Ascending aorta (tissue), 2 donors: ENCODE data around the gene BTC. TPM values are rescaled to one million over a fixed set of nuclear protein-coding genes. Genes with fewer than 3 reads are reported as not detected.
A peak's percentile ranks its signal among the peaks of the same experiment; 100 is the strongest.

ENCODE experiments used
- DNase-seq, 2 donors: peaks; one replicate each; pipeline ENCODE4 v3.0.0-alpha.2; 2019; ENCODE audit warnings: low spot score in 2 of 2
- H3K27ac ChIP-seq, 2 donors: fragments of 200-600 bp; sonication (generic); one replicate each; pipeline ENCODE4 v1.5.1; 2016 to 2017; ENCODE audit warnings: mild to moderate bottlenecking in 1 of 2
- H3K27me3 ChIP-seq: fragments of 200-600 bp; sonication (generic); one replicate; pipeline ENCODE4 v1.5.1; 2017
- H3K36me3 ChIP-seq, 2 donors: fragments of 200-600 bp; sonication (generic); one replicate each; pipeline ENCODE4 v1.5.1; 2016
- H3K4me1 ChIP-seq, 2 donors: fragments of 200-600 bp; sonication (generic); one replicate each; pipeline ENCODE4 v1.5.1; 2016 to 2017; ENCODE audit warnings: mild to moderate bottlenecking in 1 of 2
- H3K4me3 ChIP-seq, 2 donors: fragments of 200-600 bp; sonication (generic); one replicate each; pipeline ENCODE4 v1.5.1; 2016 to 2017; ENCODE audit warnings: mild to moderate bottlenecking in 1 of 2
- H3K9me3 ChIP-seq, 2 donors: fragments of 200-600 bp; sonication (generic); one replicate each; pipeline ENCODE4 v1.5.1; 2016
- CTCF ChIP-seq, 3 experiments: fragments of 200-600 bp in 2 of 3; fragments of 450-650 bp in 1 of 3; sonication (generic) in 2 of 3; IDR thresholded peaks; one replicate each; pipeline ENCODE4 v1.5.1; 2016 to 2019; ENCODE audit warnings: antibody characterized with exemption in 3 of 3, mild to moderate bottlenecking in 1 of 3, moderate library complexity in 1 of 3
- intact Hi-C: fragments of 100-400 bp; cut with DNase I; formaldehyde crosslinking; loops from one replicate; pipeline ENCODE4 v1.15.1; 2023
- total RNA-seq: library from RNA; depleted of rRNA; stranded (reverse); fragments of >200 nt; gene quantifications from one replicate; pipeline ENCODE4 v1.1.0, GENCODE V29; 2016

BTC gene
- total RNA-seq, 1 donor from 2014 or later, result 6.9 TPM

GRCh38 chr4:74796631-74797030 is 2.3 kb upstream of the BTC start:
- no peak for DNase-seq
- H3K27me3 ChIP-seq, result no peaks in the 10 kb centered on the region
- intact Hi-C loops, result no loop called here
- no peak overlapping the region for H3K4me3 ChIP-seq
- no peaks in the 10 kb centered on the region for H3K9me3 ChIP-seq
- no peak overlapping the region for H3K27ac ChIP-seq
- H3K4me1 ChIP-seq, result peaks cover 0 to 10% of the 10 kb centered on the region in 2 donors
- TF ChIP-seq CTCF (IDR thresholded peaks at IDR 0.05), result no peak
- no peaks in the 10 kb centered on the region for H3K36me3 ChIP-seq

GRCh38 chr4:74793757-74794381 is 454 bp downstream of the BTC start:
- no peaks in the 10 kb centered on the region for H3K9me3 ChIP-seq
- no peaks in the 10 kb centered on the region for H3K36me3 ChIP-seq
- H3K4me1 ChIP-seq, result peaks cover 0 to 10% of the 10 kb centered on the region in 2 donors
- no peaks in the 10 kb centered on the region for H3K27me3 ChIP-seq
- peak overlapping the region; percentile 88 to 96 for H3K27ac ChIP-seq
- TF ChIP-seq CTCF (IDR thresholded peaks at IDR 0.05), result peak; percentile 7 to 70 (median 55)
- H3K4me3 ChIP-seq, result peak overlapping the region; percentile 72 to 84
- intact Hi-C loops, result loop anchor here (2.0 to 5.0 kb wide), 3 partner anchors 23 to 718 kb away; partner anchors contain the start of genes RCHY1 and THAP6
- DNase-seq, result peak in 1 of 2 donors; percentile 72

GRCh38 chr4:74790652-74791051 is 3.7 kb downstream of the BTC start:
- H3K4me1 ChIP-seq, result peaks cover 0 to 10% of the 10 kb centered on the region in 2 donors
- DNase-seq, result no peak
- no peak overlapping the region for H3K4me3 ChIP-seq
- no peak for TF ChIP-seq CTCF (IDR thresholded peaks at IDR 0.05)
- intact Hi-C loops, result loop anchor here (5.0 kb wide), 2 partner anchors 108 to 722 kb away; partner anchors contain the start of genes RCHY1 and THAP6
- H3K9me3 ChIP-seq, result no peaks in the 10 kb centered on the region
- H3K27me3 ChIP-seq, result no peaks in the 10 kb centered on the region
- H3K36me3 ChIP-seq, result no peaks in the 10 kb centered on the region
- no peak overlapping the region for H3K27ac ChIP-seq

GRCh38 chr4:74789518-74789917 is 4.8 kb downstream of the BTC start:
- no peak for DNase-seq
- Histone ChIP-seq H3K4me1 (peaks cover 0 to 10% of the 10 kb centered on the region in 2 donors), H3K27ac (no peak overlapping the region), H3K9me3 (no peaks in the 10 kb centered on the region), H3K4me3 (no peak overlapping the region), H3K27me3 (no peaks in the 10 kb centered on the region), H3K36me3 (no peaks in the 10 kb centered on the region)
- intact Hi-C loops, result no loop called here
- TF ChIP-seq CTCF (IDR thresholded peaks at IDR 0.05), result no peak

- Histone ChIP-seq H3K27me3 (no peaks in the 10 kb centered on the region), H3K36me3 (no peaks in the 10 kb centered on the region), H3K9me3 (peaks cover 0 to 7% of the 10 kb centered on the region in 2 donors), H3K4me3 (no peak overlapping the region), H3K4me1 (peaks cover 0 to 6% of the 10 kb centered on the region in 2 donors), H3K27ac (no peak overlapping the region)
- TF ChIP-seq CTCF (IDR thresholded peaks at IDR 0.05), result no peak
- intact Hi-C loops, result no loop called here
- DNase-seq, result no peak
Measured at GRCh38 chr4:74777531-74777930, 16.8 kb downstream of the BTC start.
